Upper lobe of left lung (tissue), 4 donors: ENCODE measurements around the gene SMARCD2.

Experiments used
- CTCF ChIP-seq, 6 experiments: fragments of 450-650 bp in 4 of 6; fragments of 200-600 bp in 2 of 6; sonication (generic) in 2 of 6; IDR thresholded peaks; one replicate each; pipeline ENCODE4 v1.5.1; 2016 to 2019; ENCODE audit warnings: antibody characterized with exemption in 6 of 6
- EP300 ChIP-seq, 4 donors: sonication (generic); formaldehyde crosslinking; IDR thresholded peaks; one replicate each; pipeline ENCODE4 v1.5.1; 2017; ENCODE audit warnings: antibody characterized with exemption in 4 of 4, control low read depth in 2 of 4
- POLR2A ChIP-seq, 4 donors: fragments of 450-650 bp; IDR thresholded peaks; one replicate each; pipeline ENCODE4 v1.5.1; 2016 to 2017; ENCODE audit warnings: antibody characterized with exemption in 4 of 4, mild to moderate bottlenecking in 2 of 4
- POLR2AphosphoS5 ChIP-seq, 2 donors: sonication (generic); formaldehyde crosslinking; IDR thresholded peaks; one replicate each; pipeline ENCODE4 v1.5.1; 2017; ENCODE audit warnings: antibody characterized with exemption in 2 of 2

- TF ChIP-seq POLR2A (IDR thresholded peaks at IDR 0.05) (no peak), CTCF (IDR thresholded peaks at IDR 0.05) (no peak), POLR2AphosphoS5 (IDR thresholded peaks at IDR 0.05) (no peak), EP300 (IDR thresholded peaks at IDR 0.05) (no peak)
Measured at GRCh38 chr17:63847525-63848249, 5.2 kb upstream of the SMARCD2 start.
